AG04449 (cell line): ENCODE data around the gene STK11.

Experiments used
- CTCF ChIA-PET: fragments of 350-600 bp; formaldehyde crosslinking; extraction: SDS; loops from one replicate; lab custom pipeline; 2021; ENCODE audit warnings: antibody characterized with exemption; lab: Yijun Ruan, JAX
- POLR2A ChIA-PET: fragments of 400-600, 350-600 bp; formaldehyde crosslinking; extraction: SDS; loops from one replicate; lab custom pipeline; 2020; ENCODE audit warnings: antibody characterized with exemption, inconsistent platforms; lab: Yijun Ruan, JAX
- DNase-seq: peaks from one replicate; pipeline ENCODE4 v3.0.0-alpha.2; 2010; ENCODE audit warnings: low read depth, low spot score
- H3K4me3 ChIP-seq: 2 replicates; pipeline ENCODE4 v1.5.1; 2011; ENCODE audit warnings: low read depth, mild to moderate bottlenecking, control low read depth, low read length
- TF ChIP-seq, protein P1 (sequence below): IDR thresholded peaks from one replicate; pipeline ENCODE4 v1.5.1; 2011; ENCODE audit warnings: mild to moderate bottlenecking, moderate library complexity, low read length, control low read depth, inconsistent platforms; ENCODE audit not compliant: insufficient read depth; ENCODE audit errors: missing control alignments

The STK11 gene, protein sequence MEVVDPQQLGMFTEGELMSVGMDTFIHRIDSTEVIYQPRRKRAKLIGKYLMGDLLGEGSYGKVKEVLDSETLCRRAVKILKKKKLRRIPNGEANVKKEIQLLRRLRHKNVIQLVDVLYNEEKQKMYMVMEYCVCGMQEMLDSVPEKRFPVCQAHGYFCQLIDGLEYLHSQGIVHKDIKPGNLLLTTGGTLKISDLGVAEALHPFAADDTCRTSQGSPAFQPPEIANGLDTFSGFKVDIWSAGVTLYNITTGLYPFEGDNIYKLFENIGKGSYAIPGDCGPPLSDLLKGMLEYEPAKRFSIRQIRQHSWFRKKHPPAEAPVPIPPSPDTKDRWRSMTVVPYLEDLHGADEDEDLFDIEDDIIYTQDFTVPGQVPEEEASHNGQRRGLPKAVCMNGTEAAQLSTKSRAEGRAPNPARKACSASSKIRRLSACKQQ

DNA sequence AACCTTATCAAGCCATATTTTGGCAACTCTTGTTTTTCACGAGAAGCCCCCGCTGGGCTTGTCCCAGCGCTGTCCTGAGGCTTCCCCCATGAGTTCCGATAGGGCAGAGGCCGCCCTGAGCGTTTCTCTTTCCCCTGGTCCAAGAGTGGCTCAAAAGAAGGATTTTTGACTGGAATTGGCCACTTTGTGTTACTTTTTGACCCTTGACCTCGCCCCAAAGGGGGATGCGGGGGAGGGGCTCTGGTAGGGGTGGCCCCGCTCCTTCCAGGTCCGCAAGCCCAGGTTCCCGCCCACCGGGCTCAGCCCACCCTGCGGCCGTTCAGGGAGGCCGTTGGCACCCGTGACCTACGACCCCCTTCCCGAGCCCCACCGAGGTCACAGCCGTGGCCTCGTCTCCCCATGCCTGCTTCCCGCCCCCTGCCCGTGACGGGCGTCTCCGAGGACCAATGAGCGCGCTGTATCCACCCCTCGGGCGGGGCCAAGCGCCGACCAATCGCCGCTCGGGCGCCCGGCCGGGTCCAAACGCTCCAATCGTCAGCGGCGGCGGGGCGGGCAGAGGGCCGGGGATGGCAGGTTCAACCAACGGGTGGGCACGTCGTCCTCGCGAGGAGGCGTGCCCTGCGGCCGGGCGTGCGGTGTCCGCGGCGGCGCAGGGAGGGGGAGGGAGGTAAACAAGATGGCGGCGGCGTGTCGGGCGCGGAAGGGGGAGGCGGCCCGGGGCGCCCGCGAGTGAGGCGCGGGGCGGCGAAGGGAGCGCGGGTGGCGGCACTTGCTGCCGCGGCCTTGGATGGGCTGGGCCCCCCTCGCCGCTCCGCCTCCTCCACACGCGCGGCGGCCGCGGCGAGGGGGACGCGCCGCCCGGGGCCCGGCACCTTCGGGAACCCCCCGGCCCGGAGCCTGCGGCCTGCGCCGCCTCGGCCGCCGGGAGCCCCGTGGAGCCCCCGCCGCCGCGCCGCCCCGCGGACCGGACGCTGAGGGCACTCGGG lies at the start of gene STK11:
Gene STK11, plus strand, starts transcription at position 665 of the 986 bp plus-strand sequence. CDS start 1,136 bp downstream, outside the sequence.
- ChIA-PET CTCF (interaction anchor here (3.1 kb wide), 1 partner anchor 11 kb away, joined by 27 read pairs; no protein-coding TSS in a partner anchor), POLR2A (no interaction called here)
- DNase-seq: peak; percentile 65
- TF ChIP-seq, protein P1, sequence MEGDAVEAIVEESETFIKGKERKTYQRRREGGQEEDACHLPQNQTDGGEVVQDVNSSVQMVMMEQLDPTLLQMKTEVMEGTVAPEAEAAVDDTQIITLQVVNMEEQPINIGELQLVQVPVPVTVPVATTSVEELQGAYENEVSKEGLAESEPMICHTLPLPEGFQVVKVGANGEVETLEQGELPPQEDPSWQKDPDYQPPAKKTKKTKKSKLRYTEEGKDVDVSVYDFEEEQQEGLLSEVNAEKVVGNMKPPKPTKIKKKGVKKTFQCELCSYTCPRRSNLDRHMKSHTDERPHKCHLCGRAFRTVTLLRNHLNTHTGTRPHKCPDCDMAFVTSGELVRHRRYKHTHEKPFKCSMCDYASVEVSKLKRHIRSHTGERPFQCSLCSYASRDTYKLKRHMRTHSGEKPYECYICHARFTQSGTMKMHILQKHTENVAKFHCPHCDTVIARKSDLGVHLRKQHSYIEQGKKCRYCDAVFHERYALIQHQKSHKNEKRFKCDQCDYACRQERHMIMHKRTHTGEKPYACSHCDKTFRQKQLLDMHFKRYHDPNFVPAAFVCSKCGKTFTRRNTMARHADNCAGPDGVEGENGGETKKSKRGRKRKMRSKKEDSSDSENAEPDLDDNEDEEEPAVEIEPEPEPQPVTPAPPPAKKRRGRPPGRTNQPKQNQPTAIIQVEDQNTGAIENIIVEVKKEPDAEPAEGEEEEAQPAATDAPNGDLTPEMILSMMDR: no peak
- H3K4me3 ChIP-seq: peak within 1 kb of the TSS; percentile 75

GRCh38 chr19:1156305-1156801 lies 49.2 kb upstream of the STK11 start:
- no peak overlapping the region for H3K4me3 ChIP-seq
- DNase-seq: no peak
- ChIA-PET CTCF (interaction anchor here (1.3 kb wide), 1 partner anchor 38 kb away, joined by 3 read pairs; no protein-coding TSS in a partner anchor), POLR2A (no interaction called here)
- TF ChIP-seq, protein P1: no peak

- POLR2A ChIA-PET: no interaction called here
- DNase-seq: no peak
- TF ChIP-seq, protein P1: no peak
- no peak overlapping the region for H3K4me3 ChIP-seq
- CTCF ChIA-PET: interaction anchor here (1.2 kb wide), 1 partner anchor 43 kb away, joined by 3 read pairs; no protein-coding TSS in a partner anchor
Observed at GRCh38 chr19:1156830-1157615, 48.6 kb upstream of the STK11 start.

DNA sequence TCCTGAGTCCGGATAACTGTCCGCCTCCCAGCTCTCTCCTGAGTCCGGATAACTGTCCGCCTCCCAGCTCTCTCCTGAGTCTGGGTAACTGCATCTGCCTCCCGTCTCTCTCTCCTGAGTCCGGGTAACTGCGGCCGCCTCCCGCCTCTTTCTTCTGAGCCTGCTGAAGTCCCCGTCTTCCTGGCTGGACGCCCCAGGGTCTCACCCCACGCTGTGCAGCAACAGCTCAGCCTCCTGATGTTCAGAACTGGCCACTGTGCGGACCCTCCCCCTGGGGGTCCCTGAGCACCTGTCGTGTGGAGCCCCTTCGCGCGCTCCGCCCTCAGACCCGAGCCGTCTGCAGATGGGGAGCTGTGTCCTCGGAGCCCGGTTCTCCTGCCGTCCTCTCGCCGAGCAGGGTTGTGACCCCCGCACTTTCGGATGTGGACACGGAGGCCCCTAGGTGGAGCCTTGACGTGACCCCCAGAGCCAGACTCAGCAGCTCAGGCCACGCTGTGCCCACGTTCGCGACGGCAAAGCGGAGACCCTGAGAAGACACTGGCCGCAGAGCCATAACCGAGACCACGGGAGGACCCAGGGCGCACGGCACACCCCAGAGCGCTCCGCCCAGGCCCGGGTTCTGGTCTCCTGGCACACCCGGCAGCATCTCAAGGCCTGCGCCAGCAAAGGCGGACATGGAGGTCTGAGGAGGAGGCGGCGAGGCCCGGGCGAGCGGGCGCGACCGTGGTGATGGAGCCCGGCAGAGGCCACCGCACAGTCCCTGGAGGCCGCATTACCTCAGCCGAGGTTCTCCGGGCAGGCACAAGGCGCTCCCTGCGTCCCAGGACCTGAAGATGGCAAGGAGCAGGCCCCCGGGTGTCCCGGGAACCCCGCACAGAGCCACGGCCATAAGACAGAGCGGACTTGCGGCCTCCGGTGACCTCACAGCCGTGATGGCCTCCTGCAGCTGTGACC lies 47.4 kb upstream of the STK11 start:
- TF ChIP-seq, protein P1: no peak
- no peak for DNase-seq
- H3K4me3 ChIP-seq: no peak overlapping the region
- CTCF ChIA-PET: interaction anchor here (1.2 kb wide), 1 partner anchor 45 kb away, joined by 3 read pairs; no protein-coding TSS in a partner anchor
- POLR2A ChIA-PET: no interaction called here

- H3K4me3 ChIP-seq: no peak overlapping the region
- POLR2A ChIA-PET: no interaction called here
- CTCF ChIA-PET: no interaction called here
- TF ChIP-seq, protein P1: no peak
- no peak for DNase-seq
Observed at GRCh38 chr19:1158885-1159448, 46.6 kb upstream of the STK11 start.
